Adrenal gland (tissue), 12 donors: ENCODE data around the gene ZFAND6. TPM values are rescaled to one million over a fixed set of nuclear protein-coding genes. Genes with fewer than 3 reads are reported as not detected.
"Not testable (repeated sequence)": the region's sequence is repeated elsewhere in the genome, so short reads cannot be mapped to it uniquely, and the experiment has no call there.

Experiments used
- DNase-seq, 7 donors: peaks; one replicate each; pipeline ENCODE4 v3.0.0-alpha.2; 2019 to 2020
- H3K27ac ChIP-seq, 5 donors: fragments of 200-600 bp; sonication (generic) in 4 of 5; 1 replicate in 3 of 5; 2 replicates in 2 of 5; pipeline versions ENCODE4 v1.5.1 to v1.8.0; 2016 to 2020; ENCODE audit warnings: mild to moderate bottlenecking in 1 of 5
- H3K27me3 ChIP-seq: fragments of 200-600 bp; 2 replicates; pipeline ENCODE4 v1.8.0; 2021
- H3K36me3 ChIP-seq, 2 donors: fragments of 200-600 bp; replicated peaks in 1 of 2; 1 replicate in 1 of 2; 2 replicates in 1 of 2; pipeline versions ENCODE4 v1.5.1 to v1.8.0; 2018 to 2022
- H3K4me1 ChIP-seq, 2 donors: fragments of 200-600 bp; replicated peaks in 1 of 2; 1 replicate in 1 of 2; 2 replicates in 1 of 2; pipeline versions ENCODE4 v1.5.1 to v1.8.0; 2018 to 2021
- H3K4me3 ChIP-seq, 4 donors: fragments of 200-600 bp; sonication (generic) in 3 of 4; one replicate each; pipeline ENCODE4 v1.5.1; 2016 to 2018
- H3K9me3 ChIP-seq, 3 donors: fragments of 200-600 bp; sonication (generic) in 1 of 3; replicated peaks in 1 of 3; 1 replicate in 2 of 3; 2 replicates in 1 of 3; pipeline versions ENCODE4 v1.5.1 to v1.8.0; 2016 to 2021
- POLR2A ChIP-seq, 2 donors: fragments of 450-650 bp; IDR thresholded peaks; one replicate each; pipeline ENCODE4 v1.6.1; 2017; ENCODE audit warnings: antibody characterized with exemption in 2 of 2, mild to moderate bottlenecking in 2 of 2, moderate library complexity in 1 of 2
- WGBS, 4 donors: extraction: QIAGEN DNeasy Blood & Tissue Kit in 2 of 4; methylation state at CpG; one replicate each; pipeline versions ENCODE4 v1.1.5 to v1.1.7; 2013 to 2017; 5-methylcytosine and 5-hydroxymethylcytosine counted together
- intact Hi-C, 2 donors: fragments of 100-400 bp; cut with DNase I; formaldehyde crosslinking; loops; one replicate each; pipeline versions ENCODE4 v1.14.1 to v1.15.0; 2022 to 2023
- polyA plus RNA-seq, 3 donors: library from polyadenylated mRNA; stranded (reverse); fragments of 200-250 nt in 2 of 3; fragments of 350-450 nt in 1 of 3; fragmentation: Illumina TruSeq in 1 of 3; extraction: RNeasy Lipid Tissue Mini Kit (QIAGEN cat#74804) in 1 of 3; gene quantifications; one replicate each; pipeline ENCODE4 v1.2.3, GENCODE V29; 2013 to 2014
- total RNA-seq, 9 donors: library from RNA; depleted of rRNA in 4 of 9; stranded (reverse); fragments of >200 nt in 4 of 9; fragments of 120-200 nt in 1 of 9; fragmentation: NEBNext Ultra II Directional in 1 of 9; extraction: Animal tissue kit (Norgen Biotek cat#: 25700) in 1 of 9; gene quantifications; one replicate each; pipeline versions ENCODE4 v1.1.0 to v1.2.4, GENCODE V29; 2013 to 2023
- TF ChIP-seq, protein P1 (sequence below), 6 experiments: fragments of 450-650 bp in 4 of 6; fragments of 200-600 bp in 2 of 6; sonication (generic) in 1 of 6; IDR thresholded peaks; 1 replicate in 5 of 6; 2 replicates in 1 of 6; pipeline versions ENCODE4 v1.5.1 to v1.8.0; 2016 to 2021; ENCODE audit warnings: antibody characterized with exemption in 6 of 6, mild to moderate bottlenecking in 2 of 6, moderate library complexity in 1 of 6
- donor health status: healthy with polysubstance abuse.
- donor health status: Bipolar disorder and iron deficiency.
- donor health status: DM: yes; HTN: yes; CAD: no.
- donor health status: DM: no; HTN: no; CAD: no.
- donor health status: DM: no; HTN: no; CAD: no.
- donor health status: DM: yes; HTN: yes; CAD: no.

Gene ZFAND6
- total and polyA plus RNA-seq, 12 donors = 46.5 to 197 (median 105) TPM

GRCh38 chr15:80036071-80036470, 23.4 kb upstream of the ZFAND6 start:
- no peak overlapping the region for H3K4me3 ChIP-seq
- no peak overlapping the region for H3K27ac ChIP-seq
- WGBS, 4 donors = 69 to 100% (median 83%) methylated on average over 1 of the region's 1 CpG
- H3K4me1 ChIP-seq = peaks cover 5 to 8% of the 10 kb centered on the region in 2 donors
- TF ChIP-seq POLR2A (IDR thresholded peaks at IDR 0.05) = no peak
- TF ChIP-seq, protein P1, sequence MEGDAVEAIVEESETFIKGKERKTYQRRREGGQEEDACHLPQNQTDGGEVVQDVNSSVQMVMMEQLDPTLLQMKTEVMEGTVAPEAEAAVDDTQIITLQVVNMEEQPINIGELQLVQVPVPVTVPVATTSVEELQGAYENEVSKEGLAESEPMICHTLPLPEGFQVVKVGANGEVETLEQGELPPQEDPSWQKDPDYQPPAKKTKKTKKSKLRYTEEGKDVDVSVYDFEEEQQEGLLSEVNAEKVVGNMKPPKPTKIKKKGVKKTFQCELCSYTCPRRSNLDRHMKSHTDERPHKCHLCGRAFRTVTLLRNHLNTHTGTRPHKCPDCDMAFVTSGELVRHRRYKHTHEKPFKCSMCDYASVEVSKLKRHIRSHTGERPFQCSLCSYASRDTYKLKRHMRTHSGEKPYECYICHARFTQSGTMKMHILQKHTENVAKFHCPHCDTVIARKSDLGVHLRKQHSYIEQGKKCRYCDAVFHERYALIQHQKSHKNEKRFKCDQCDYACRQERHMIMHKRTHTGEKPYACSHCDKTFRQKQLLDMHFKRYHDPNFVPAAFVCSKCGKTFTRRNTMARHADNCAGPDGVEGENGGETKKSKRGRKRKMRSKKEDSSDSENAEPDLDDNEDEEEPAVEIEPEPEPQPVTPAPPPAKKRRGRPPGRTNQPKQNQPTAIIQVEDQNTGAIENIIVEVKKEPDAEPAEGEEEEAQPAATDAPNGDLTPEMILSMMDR (IDR thresholded peaks at IDR 0.05) = no peak
- H3K36me3 ChIP-seq = no peaks in the 10 kb centered on the region
- intact Hi-C loops = no loop called here
- no peaks in the 10 kb centered on the region for H3K27me3 ChIP-seq
- no peaks in the 10 kb centered on the region for H3K9me3 ChIP-seq
- no peak for DNase-seq

DNA sequence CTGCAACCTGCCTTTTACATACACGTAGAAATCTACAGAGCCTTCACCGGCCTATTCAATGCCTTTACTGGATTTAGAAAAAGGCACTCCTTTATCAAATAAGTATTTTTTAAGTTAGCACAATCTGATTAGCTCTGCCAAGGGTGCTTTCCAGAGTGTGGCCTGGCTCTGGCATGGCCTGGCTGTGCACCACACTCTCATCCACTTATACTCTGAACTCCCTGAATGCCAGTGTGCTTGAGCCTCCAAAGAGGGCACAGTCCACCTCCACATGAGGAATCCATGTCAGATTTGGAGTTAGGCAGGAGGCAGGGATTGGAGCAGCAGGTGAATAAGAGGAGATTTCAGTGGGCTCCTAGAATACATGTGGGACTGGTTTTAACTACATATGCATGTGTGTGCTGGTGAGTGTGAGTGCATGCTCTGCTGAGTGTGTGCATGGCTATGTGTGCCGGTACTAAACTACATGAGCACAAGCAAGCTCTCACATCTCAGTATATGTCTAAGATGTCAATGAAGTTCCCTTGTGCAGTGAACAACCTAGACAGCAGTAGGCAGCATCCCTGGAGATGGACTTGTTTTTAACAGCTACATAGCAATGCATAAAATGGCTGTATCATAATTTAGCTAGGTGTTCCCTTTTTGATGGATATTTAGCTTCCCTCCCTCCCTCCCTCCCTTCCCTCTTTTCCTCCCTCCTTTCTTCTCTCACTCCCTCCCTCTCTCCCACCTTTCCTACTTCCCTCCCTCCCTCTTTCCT, 17.8 kb upstream of the ZFAND6 start:
- no peaks in the 10 kb centered on the region for H3K4me1 ChIP-seq
- TF ChIP-seq POLR2A (IDR thresholded peaks at IDR 0.05) = no peak
- TF ChIP-seq, protein P1 (IDR thresholded peaks at IDR 0.05) = no peak
- no peak for DNase-seq
- H3K27ac ChIP-seq = no peak overlapping the region
- 85 to 92% (median 89%) methylated on average over 3 of the region's 3 CpGs for WGBS, 4 donors
- H3K27me3 ChIP-seq = no peaks in the 10 kb centered on the region
- H3K9me3 ChIP-seq = no peaks in the 10 kb centered on the region
- H3K4me3 ChIP-seq = no peak overlapping the region
- no peaks in the 10 kb centered on the region for H3K36me3 ChIP-seq
- intact Hi-C loops = no loop called here

DNA sequence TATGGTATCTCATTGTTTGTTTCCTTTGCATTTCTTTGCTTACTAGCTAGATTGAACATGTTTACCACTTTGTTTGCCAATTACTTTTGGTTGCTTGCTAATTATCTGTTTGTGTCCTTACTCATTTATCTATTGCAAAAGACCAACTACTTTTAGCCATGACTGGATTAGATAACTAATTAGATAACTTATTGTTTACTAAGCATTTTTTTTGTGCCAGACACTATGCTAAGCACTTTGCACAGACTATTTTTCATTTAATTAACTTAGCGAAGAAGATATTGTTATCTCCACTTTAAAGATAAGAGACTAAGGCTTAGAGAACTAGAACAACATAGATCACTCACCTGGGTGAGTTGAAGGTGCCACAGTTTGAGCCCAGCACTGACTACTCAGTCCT, 16.9 kb upstream of the ZFAND6 start:
- intact Hi-C loops = no loop called here
- DNase-seq = no peak
- Histone ChIP-seq H3K27ac (no peak overlapping the region), H3K4me3 (no peak overlapping the region), H3K27me3 (no peaks in the 10 kb centered on the region), H3K4me1 (no peaks in the 10 kb centered on the region), H3K36me3 (no peaks in the 10 kb centered on the region), H3K9me3 (no peaks in the 10 kb centered on the region)
- TF ChIP-seq, protein P1 (IDR thresholded peaks at IDR 0.05) = no peak
- TF ChIP-seq POLR2A (IDR thresholded peaks at IDR 0.05) = no peak
- WGBS, 4 donors = 62 to 86% (median 72%) methylated on average over 1 of the region's 1 CpG

DNA sequence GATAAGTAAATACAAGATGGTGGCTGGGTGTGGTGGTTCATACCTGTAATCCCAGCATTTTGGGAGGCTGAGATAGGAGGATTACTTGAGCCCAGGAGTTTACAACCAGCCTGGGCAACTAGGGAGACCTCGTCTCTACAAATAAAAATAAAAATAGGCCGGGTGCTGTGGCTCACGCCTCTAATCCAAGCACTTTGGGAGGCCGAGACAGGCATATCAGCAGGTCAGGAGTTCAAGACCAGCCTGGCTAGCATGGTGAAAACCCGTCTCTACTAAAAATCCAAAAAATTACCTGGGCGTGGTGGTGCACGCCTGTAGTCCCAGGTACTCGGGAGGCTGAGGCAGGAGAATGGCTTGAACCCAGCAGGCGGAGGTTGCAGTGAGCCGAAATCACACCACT, 14.3 kb upstream of the ZFAND6 start:
- H3K9me3 ChIP-seq, H3K4me1 ChIP-seq, H3K27ac ChIP-seq, intact Hi-C loops, H3K27me3 ChIP-seq, DNase-seq, H3K36me3 ChIP-seq, H3K4me3 ChIP-seq: not testable (repeated sequence)
- 86 to 92% (median 89%) methylated on average over 10 of the region's 10 CpGs for WGBS, 4 donors

DNA sequence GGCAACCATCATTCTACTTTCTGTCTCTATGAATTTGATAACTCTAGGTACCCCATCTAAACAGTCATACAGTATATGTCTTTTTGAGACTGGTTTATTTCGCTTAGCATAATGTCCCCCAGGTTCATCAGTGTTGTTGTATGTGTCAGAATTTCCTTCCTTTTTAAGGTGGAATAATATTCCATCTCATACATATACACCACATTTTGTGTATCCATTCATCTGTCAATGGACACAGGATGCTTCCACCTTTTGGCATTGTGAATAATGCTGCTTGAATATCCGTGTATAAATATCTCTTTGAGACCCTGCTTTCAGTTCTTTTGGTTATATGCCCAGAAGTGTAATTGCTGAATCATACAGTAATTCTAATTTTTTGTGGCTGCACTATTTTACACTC, 10.4 kb upstream of the ZFAND6 start:
- Histone ChIP-seq H3K4me1 (no peaks in the 10 kb centered on the region), H3K27me3 (no peaks in the 10 kb centered on the region), H3K27ac (no peak overlapping the region), H3K9me3 (no peaks in the 10 kb centered on the region), H3K4me3 (no peak overlapping the region), H3K36me3 (no peaks in the 10 kb centered on the region)
- WGBS, 4 donors = 36 to 53% (median 47%) methylated on average over 2 of the region's 2 CpGs
- intact Hi-C loops = no loop called here
- TF ChIP-seq POLR2A (IDR thresholded peaks at IDR 0.05) = no peak
- TF ChIP-seq, protein P1 (IDR thresholded peaks at IDR 0.05) = no peak
- DNase-seq = no peak
